AG04450 (cell line): ENCODE measurements around the gene CHCHD1. TPM values are rescaled to one million over a fixed set of nuclear protein-coding genes. Genes with fewer than 3 reads are reported as not detected.
A peak's percentile ranks its signal among the peaks of the same experiment; 100 is the strongest.
"Not testable (repeated sequence)": the region's sequence is repeated elsewhere in the genome, so short reads cannot be mapped to it uniquely, and the experiment has no call there.

Experiments used
- CTCF ChIA-PET: fragments of 300-600, 350-600 bp; formaldehyde crosslinking; extraction: SDS; loops from one replicate; lab custom pipeline; 2022; ENCODE audit warnings: antibody characterized with exemption, inconsistent platforms; lab: Charles Lee
- POLR2A ChIA-PET: fragments of 350-600 bp; formaldehyde crosslinking; extraction: SDS; loops from one replicate; lab custom pipeline; 2021; ENCODE audit warnings: antibody characterized with exemption, inconsistent platforms; lab: Yijun Ruan, JAX
- DNase-seq: peaks from one replicate; pipeline ENCODE4 v3.0.0-alpha.2; 2011; ENCODE audit warnings: low read depth, low spot score
- H3K27ac ChIP-seq: one replicate; pipeline ENCODE4 v1.5.1; 2012; ENCODE audit warnings: low read depth, low read length, control low read depth
- H3K27me3 ChIP-seq: one replicate; pipeline ENCODE4 v1.6.0; 2012; ENCODE audit warnings: low read length; ENCODE audit not compliant: control insufficient read depth, insufficient read depth
- H3K4me3 ChIP-seq: 2 replicates; pipeline ENCODE4 v1.5.1; 2011; ENCODE audit warnings: mild to moderate bottlenecking, low read depth, low read length, control low read depth
- H3K9me3 ChIP-seq: 2 replicates; pipeline ENCODE4 v1.5.1; 2012; ENCODE audit warnings: low read length; ENCODE audit not compliant: control insufficient read depth, insufficient read depth
- polyA plus RNA-seq: library from polyadenylated mRNA; depleted of rRNA; stranded (reverse); fragments of >200 nt; gene quantifications from 2 replicates; pipeline ENCODE4 v1.2.3, GENCODE V29; 2011
- TF ChIP-seq, protein P1 (sequence below): IDR thresholded peaks from 2 replicates; pipeline ENCODE4 v1.5.1; 2011; ENCODE audit warnings: low read depth, low read length, control low read depth, inconsistent platforms

Gene CHCHD1
- polyA plus RNA-seq, 1 experiment = 45.4 TPM

DNA sequence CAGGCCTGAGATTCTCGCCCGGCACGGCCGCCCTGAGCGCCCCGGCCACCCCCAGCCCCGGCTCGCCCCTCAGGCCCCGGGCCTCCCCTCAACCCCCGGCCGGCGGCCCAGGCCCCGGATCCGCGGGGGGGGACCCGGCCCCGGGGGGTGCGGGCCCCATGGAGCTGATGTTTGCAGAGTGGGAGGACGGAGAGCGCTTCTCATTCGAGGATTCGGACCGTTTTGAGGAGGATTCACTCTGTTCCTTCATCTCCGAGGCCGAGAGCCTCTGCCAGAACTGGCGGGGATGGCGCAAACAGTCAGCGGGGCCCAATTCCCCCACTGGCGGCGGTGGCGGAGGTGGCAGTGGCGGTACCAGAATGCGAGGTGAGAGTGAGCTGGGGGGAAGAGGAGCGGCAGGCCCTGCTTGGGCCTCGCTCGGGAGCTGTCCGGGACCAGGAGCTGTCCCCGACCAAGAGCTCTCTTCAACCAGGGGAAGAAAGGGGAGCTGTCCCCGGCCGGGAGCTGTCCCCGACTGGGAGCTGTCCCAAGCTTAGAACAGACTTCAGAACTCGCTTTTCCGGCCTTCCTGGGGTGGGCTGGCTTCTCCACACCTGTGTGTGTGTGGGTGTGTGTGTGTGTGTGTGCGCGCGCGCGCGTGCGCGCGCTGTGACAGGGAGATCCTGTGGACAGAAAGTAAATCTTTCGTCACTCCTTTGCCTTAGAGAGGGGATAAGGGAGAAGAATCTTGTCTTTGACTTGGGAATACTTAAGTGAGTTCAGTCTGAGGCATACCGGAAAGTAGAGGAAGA is 4.1 kb downstream of the CHCHD1 start:
- peaks cover 4% of the 10 kb centered on the region; the same call in 1 of the 2 replicates for H3K9me3 ChIP-seq
- ChIA-PET CTCF (no interaction called here), POLR2A (interaction anchor here (0.7 to 1.6 kb wide), 4 partner anchors 9 to 55 kb away, joined by 3 to 6 read pairs (median 5); a partner anchor contains a TSS)
- no peaks in the 10 kb centered on the region for H3K27me3 ChIP-seq
- TF ChIP-seq, protein P1, sequence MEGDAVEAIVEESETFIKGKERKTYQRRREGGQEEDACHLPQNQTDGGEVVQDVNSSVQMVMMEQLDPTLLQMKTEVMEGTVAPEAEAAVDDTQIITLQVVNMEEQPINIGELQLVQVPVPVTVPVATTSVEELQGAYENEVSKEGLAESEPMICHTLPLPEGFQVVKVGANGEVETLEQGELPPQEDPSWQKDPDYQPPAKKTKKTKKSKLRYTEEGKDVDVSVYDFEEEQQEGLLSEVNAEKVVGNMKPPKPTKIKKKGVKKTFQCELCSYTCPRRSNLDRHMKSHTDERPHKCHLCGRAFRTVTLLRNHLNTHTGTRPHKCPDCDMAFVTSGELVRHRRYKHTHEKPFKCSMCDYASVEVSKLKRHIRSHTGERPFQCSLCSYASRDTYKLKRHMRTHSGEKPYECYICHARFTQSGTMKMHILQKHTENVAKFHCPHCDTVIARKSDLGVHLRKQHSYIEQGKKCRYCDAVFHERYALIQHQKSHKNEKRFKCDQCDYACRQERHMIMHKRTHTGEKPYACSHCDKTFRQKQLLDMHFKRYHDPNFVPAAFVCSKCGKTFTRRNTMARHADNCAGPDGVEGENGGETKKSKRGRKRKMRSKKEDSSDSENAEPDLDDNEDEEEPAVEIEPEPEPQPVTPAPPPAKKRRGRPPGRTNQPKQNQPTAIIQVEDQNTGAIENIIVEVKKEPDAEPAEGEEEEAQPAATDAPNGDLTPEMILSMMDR = no peak
- no peak for DNase-seq
- peak overlapping the region; percentile 74 for H3K27ac ChIP-seq
- H3K4me3 ChIP-seq = peak overlapping the region; percentile 83

DNA sequence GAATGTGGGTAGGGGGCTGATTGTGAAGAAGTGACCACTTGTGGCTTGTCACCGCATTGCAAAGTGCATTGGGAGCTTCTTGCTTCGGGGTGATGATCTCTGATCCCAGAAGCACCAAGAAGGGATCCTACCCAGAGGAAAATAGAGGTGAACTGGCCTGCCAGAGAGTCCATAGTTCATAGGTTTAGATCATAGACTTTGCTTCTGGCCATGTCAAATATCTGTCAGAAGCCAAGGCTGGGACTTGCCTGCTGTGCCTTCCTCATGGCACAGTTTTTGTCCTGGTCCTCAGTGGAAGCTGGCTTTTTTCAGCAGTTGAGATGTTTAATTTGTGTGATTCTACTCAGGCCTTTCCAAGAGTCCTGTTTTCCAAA is 4.7 kb downstream of the CHCHD1 start:
- DNase-seq = no peak
- Histone ChIP-seq H3K27me3 (no peaks in the 10 kb centered on the region), H3K4me3 (peak overlapping the region; percentile 83), H3K27ac (no peak overlapping the region), H3K9me3 (peaks cover 4% of the 10 kb centered on the region; the same call in 1 of the 2 replicates)
- TF ChIP-seq, protein P1 = no peak
- CTCF ChIA-PET = no interaction called here
- POLR2A ChIA-PET = interaction anchor here (0.7 to 1.6 kb wide), 4 partner anchors 9 to 56 kb away, joined by 3 to 6 read pairs (median 4); a partner anchor contains a TSS

DNA sequence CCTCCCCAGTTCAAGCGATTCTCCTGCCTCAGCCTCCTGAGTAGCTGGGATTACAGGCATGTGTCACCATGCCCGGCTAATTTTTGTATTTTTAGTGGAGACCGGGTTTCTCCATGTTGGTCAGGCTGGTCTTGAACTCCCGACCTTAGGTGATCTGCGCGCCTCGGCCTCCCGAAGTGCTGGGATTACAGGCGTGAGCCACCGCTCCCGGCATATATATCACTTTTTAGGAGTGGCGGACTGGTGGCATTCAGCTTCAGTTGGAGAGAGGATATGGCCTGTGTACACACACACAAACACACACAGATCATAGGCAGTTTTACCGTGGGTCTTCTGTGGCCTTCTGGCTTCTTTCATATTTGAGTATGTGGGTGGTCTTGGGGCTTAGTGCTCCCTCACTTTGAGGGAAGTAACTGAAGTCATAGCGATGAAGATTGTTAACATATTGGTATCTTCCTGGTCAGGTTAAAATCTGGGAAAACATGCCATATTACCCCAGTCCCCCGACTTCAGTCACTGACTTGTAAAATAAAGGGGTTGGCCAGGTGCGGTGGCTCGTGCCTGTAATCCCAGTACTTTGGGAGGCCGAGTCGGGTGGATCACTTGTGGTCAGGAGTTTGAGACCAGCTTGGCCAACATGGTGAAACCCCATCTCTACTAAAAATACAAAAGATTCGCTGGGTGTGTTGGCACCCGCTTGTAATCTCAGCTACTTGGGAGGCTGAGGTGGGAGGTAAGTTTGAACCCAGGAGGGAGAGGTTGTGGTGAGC is 5.4 kb downstream of the CHCHD1 start:
- peak overlapping the region; percentile 22 for H3K4me3 ChIP-seq
- CTCF ChIA-PET, H3K9me3 ChIP-seq, DNase-seq, H3K27me3 ChIP-seq, H3K27ac ChIP-seq: not testable (repeated sequence)
- POLR2A ChIA-PET = interaction anchor here (0.7 kb wide), 1 partner anchor 9 kb away, joined by 4 read pairs; no protein-coding TSS in a partner anchor

DNA sequence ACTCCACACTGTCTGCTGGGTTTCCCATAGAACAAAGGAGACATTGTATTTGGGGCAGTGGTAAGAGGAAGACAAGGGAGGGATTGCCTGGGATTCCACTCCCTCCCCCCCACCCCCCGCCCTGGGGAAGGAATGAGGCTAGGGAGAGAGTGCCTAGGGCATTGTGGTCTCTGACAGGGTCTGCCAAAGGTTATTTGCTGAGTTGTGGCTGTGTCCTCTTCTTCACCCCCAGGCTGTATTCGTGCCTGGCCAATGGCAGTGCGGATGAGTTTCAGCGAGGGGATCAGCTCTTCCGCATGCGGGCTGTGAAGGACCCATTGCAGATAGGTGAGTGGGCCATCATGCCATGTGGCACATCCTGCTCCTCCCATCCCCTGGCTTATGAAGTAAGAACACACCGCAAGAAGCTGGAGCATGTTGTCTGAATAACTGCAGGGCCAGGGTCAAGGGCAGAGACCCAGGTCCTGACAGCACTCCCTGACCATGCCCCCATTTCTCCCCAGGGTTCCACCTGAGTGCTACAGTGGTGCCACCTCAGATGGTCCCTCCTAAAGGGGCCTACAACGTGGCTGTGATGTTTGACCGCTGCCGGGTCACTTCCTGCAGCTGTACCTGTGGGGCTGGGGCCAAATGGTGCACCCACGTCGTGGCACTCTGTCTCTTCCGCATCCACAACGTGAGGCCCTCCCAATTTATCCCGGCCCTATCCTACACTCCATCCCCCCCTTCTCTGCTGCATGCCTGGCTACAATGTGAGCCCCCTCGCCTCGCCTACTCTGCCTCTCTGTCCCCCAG is 7.2 kb downstream of the CHCHD1 start:
- Histone ChIP-seq H3K9me3 (peaks cover 4% of the 10 kb centered on the region; the same call in 1 of the 2 replicates), H3K27me3 (no peaks in the 10 kb centered on the region), H3K4me3 (no peak overlapping the region), H3K27ac (no peak overlapping the region)
- CTCF ChIA-PET = no interaction called here
- POLR2A ChIA-PET = no interaction called here
- TF ChIP-seq, protein P1 = no peak
- no peak for DNase-seq

DNA sequence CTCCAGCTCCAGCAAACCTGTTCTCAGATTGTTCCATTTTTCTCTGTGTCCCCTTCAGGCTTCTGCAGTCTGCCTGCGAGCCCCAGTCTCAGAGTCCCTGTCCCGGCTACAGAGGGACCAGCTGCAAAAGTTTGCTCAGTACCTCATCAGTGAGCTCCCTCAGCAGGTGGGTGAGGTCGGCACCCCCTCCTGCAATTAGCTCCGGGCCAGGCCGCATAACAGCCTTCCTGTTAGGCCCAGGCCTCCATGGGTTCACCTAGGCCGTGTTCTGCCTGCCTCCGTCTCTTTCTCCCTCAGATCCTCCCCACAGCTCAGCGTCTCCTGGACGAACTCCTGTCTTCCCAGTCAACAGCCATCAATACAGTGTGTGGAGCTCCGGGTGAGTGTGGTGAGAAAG is 7.8 kb downstream of the CHCHD1 start:
- DNase-seq = no peak
- Histone ChIP-seq H3K4me3 (no peak overlapping the region), H3K27ac (no peak overlapping the region), H3K9me3 (peaks cover 4% of the 10 kb centered on the region; the same call in 1 of the 2 replicates), H3K27me3 (no peaks in the 10 kb centered on the region)
- ChIA-PET CTCF (no interaction called here), POLR2A (no interaction called here)
- TF ChIP-seq, protein P1 = no peak
